Ovary (tissue), 3 donors: ENCODE data around the gene CHST12.

Experiments
- EP300 ChIP-seq: sonication (generic); formaldehyde crosslinking; IDR thresholded peaks from one replicate; pipeline ENCODE4 v1.6.1; 2017; ENCODE audit warnings: antibody characterized with exemption
- POLR2A ChIP-seq: fragments of 450-650 bp; IDR thresholded peaks from one replicate; pipeline ENCODE4 v1.6.1; 2017; ENCODE audit warnings: antibody characterized with exemption, mild to moderate bottlenecking, moderate library complexity
- TF ChIP-seq, protein P1 (sequence below), 3 donors: fragments of 450-650 bp in 2 of 3; fragments of 200-600 bp in 1 of 3; IDR thresholded peaks; one replicate each; pipeline versions ENCODE4 v1.5.1 to v1.8.0; 2016 to 2022; ENCODE audit warnings: antibody characterized with exemption in 3 of 3, mild to moderate bottlenecking in 1 of 3
- donor health status: DM: no; HTN: no; CAD: no.

GRCh38 chr7:2497500-2498336 is 94.3 kb downstream of the CHST12 start:
- TF ChIP-seq, protein P1, sequence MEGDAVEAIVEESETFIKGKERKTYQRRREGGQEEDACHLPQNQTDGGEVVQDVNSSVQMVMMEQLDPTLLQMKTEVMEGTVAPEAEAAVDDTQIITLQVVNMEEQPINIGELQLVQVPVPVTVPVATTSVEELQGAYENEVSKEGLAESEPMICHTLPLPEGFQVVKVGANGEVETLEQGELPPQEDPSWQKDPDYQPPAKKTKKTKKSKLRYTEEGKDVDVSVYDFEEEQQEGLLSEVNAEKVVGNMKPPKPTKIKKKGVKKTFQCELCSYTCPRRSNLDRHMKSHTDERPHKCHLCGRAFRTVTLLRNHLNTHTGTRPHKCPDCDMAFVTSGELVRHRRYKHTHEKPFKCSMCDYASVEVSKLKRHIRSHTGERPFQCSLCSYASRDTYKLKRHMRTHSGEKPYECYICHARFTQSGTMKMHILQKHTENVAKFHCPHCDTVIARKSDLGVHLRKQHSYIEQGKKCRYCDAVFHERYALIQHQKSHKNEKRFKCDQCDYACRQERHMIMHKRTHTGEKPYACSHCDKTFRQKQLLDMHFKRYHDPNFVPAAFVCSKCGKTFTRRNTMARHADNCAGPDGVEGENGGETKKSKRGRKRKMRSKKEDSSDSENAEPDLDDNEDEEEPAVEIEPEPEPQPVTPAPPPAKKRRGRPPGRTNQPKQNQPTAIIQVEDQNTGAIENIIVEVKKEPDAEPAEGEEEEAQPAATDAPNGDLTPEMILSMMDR (IDR thresholded peaks at IDR 0.05) = no peak
- no peak for TF ChIP-seq POLR2A
- TF ChIP-seq EP300 = no peak
